ENCODE results near the gene LGALS3BP. TPM values are rescaled to one million over a fixed set of nuclear protein-coding genes. Genes with fewer than 3 reads are reported as not detected.

Gene LGALS3BP
- total RNA-seq, 2 donors from 2014 or later: 44.8 to 48.2 TPM

- no peaks in the 10 kb centered on the region for H3K9me3 Mint-ChIP-seq
- H3K27me3 Mint-ChIP-seq: no peaks in the 10 kb centered on the region
- H3K4me1 Mint-ChIP-seq: peaks cover 4% of the 10 kb centered on the region
- peaks cover 21% of the 10 kb centered on the region for H3K36me3 Mint-ChIP-seq (ENCODE audit: low read depth)
- peak; percentile 57 for ATAC-seq (replicated peaks)
- no peak overlapping the region for H3K27ac Mint-ChIP-seq
- peak overlapping the region; percentile 47 for H3K4me3 Mint-ChIP-seq
Observed at GRCh38 chr17:78986048-78986648, 6.4 kb upstream of the LGALS3BP start.

- no peaks in the 10 kb centered on the region for H3K9me3 Mint-ChIP-seq
- peaks cover 4% of the 10 kb centered on the region for H3K4me1 Mint-ChIP-seq
- ATAC-seq (replicated peaks): no peak
- no peak overlapping the region for H3K4me3 Mint-ChIP-seq
- H3K36me3 Mint-ChIP-seq (ENCODE audit: low read depth): peaks cover 13% of the 10 kb centered on the region
- H3K27ac Mint-ChIP-seq: no peak overlapping the region
- H3K27me3 Mint-ChIP-seq: no peaks in the 10 kb centered on the region
Observed at GRCh38 chr17:78985395-78985794, 5.7 kb upstream of the LGALS3BP start.

- no peaks in the 10 kb centered on the region for H3K9me3 Mint-ChIP-seq
- no peaks in the 10 kb centered on the region for H3K4me1 Mint-ChIP-seq
- H3K4me3 Mint-ChIP-seq: no peak overlapping the region
- ATAC-seq (replicated peaks): no peak
- H3K36me3 Mint-ChIP-seq (ENCODE audit: low read depth): no peaks in the 10 kb centered on the region
- H3K27ac Mint-ChIP-seq: no peak overlapping the region
- H3K27me3 Mint-ChIP-seq: no peaks in the 10 kb centered on the region
Observed at GRCh38 chr17:78981010-78981888, 1.5 kb upstream of the LGALS3BP start.

- Mint-ChIP-seq H3K4me3 (no peak overlapping the region), H3K9me3 (no peaks in the 10 kb centered on the region), H3K4me1 (no peaks in the 10 kb centered on the region), H3K27me3 (no peaks in the 10 kb centered on the region), H3K27ac (peak overlapping the region; percentile 76), H3K36me3 (ENCODE audit: low read depth) (no peaks in the 10 kb centered on the region)
- ATAC-seq (replicated peaks): no peak
Observed at GRCh38 chr17:78980624-78980972, 875 bp upstream of the LGALS3BP start.

GRCh38 chr17:78977997-78978973 lies 1.4 kb downstream of the LGALS3BP start:
- Mint-ChIP-seq H3K36me3 (ENCODE audit: low read depth) (no peaks in the 10 kb centered on the region), H3K4me3 (peak overlapping the region; percentile 69), H3K9me3 (no peaks in the 10 kb centered on the region), H3K4me1 (no peaks in the 10 kb centered on the region), H3K27me3 (no peaks in the 10 kb centered on the region), H3K27ac (peak overlapping the region; percentile 9)
- ATAC-seq (replicated peaks): no peak

- H3K36me3 Mint-ChIP-seq (ENCODE audit: low read depth): no peaks in the 10 kb centered on the region
- no peak for ATAC-seq (replicated peaks)
- H3K4me1 Mint-ChIP-seq: no peaks in the 10 kb centered on the region
- peak overlapping the region; percentile 9 for H3K27ac Mint-ChIP-seq
- H3K4me3 Mint-ChIP-seq: peak overlapping the region; percentile 5
- H3K27me3 Mint-ChIP-seq: no peaks in the 10 kb centered on the region
- H3K9me3 Mint-ChIP-seq: no peaks in the 10 kb centered on the region
Observed at GRCh38 chr17:78977681-78977943, 2.1 kb downstream of the LGALS3BP start.

GRCh38 chr17:78976907-78977680 lies 2.6 kb downstream of the LGALS3BP start:
- Mint-ChIP-seq H3K9me3 (no peaks in the 10 kb centered on the region), H3K4me1 (no peaks in the 10 kb centered on the region), H3K27ac (peak overlapping the region; percentile 9), H3K27me3 (no peaks in the 10 kb centered on the region), H3K4me3 (peak overlapping the region; percentile 5), H3K36me3 (ENCODE audit: low read depth) (no peaks in the 10 kb centered on the region)
- ATAC-seq (replicated peaks): no peak

- ATAC-seq (replicated peaks): no peak
- H3K27me3 Mint-ChIP-seq: no peaks in the 10 kb centered on the region
- H3K27ac Mint-ChIP-seq: no peak overlapping the region
- no peak overlapping the region for H3K4me3 Mint-ChIP-seq
- H3K36me3 Mint-ChIP-seq (ENCODE audit: low read depth): no peaks in the 10 kb centered on the region
- H3K4me1 Mint-ChIP-seq: peaks cover 7% of the 10 kb centered on the region
- no peaks in the 10 kb centered on the region for H3K9me3 Mint-ChIP-seq
Observed at GRCh38 chr17:78974635-78975591, 4.8 kb downstream of the LGALS3BP start.

GRCh38 chr17:78973792-78974520 lies 5.8 kb downstream of the LGALS3BP start:
- Mint-ChIP-seq H3K4me3 (no peak overlapping the region), H3K36me3 (ENCODE audit: low read depth) (no peaks in the 10 kb centered on the region), H3K27me3 (no peaks in the 10 kb centered on the region), H3K4me1 (peaks cover 7% of the 10 kb centered on the region), H3K9me3 (no peaks in the 10 kb centered on the region), H3K27ac (no peak overlapping the region)
- ATAC-seq (replicated peaks): no peak

- Mint-ChIP-seq H3K27me3 (no peaks in the 10 kb centered on the region), H3K4me1 (peaks cover 7% of the 10 kb centered on the region), H3K27ac (no peak overlapping the region), H3K4me3 (no peak overlapping the region), H3K36me3 (ENCODE audit: low read depth) (no peaks in the 10 kb centered on the region), H3K9me3 (no peaks in the 10 kb centered on the region)
- ATAC-seq (replicated peaks): no peak
Observed at GRCh38 chr17:78973196-78973595, 6.5 kb downstream of the LGALS3BP start.

GRCh38 chr17:78972507-78973105 lies 7.1 kb downstream of the LGALS3BP start:
- Mint-ChIP-seq H3K4me3 (no peak overlapping the region), H3K9me3 (no peaks in the 10 kb centered on the region), H3K36me3 (ENCODE audit: low read depth) (no peaks in the 10 kb centered on the region), H3K4me1 (peaks cover 7% of the 10 kb centered on the region), H3K27ac (no peak overlapping the region), H3K27me3 (no peaks in the 10 kb centered on the region)
- ATAC-seq (replicated peaks): no peak

GRCh38 chr17:78971756-78972506 lies 7.8 kb downstream of the LGALS3BP start:
- Mint-ChIP-seq H3K4me3 (no peak overlapping the region), H3K9me3 (no peaks in the 10 kb centered on the region), H3K4me1 (peaks cover 7% of the 10 kb centered on the region), H3K27ac (peak overlapping the region; percentile 11), H3K36me3 (ENCODE audit: low read depth) (no peaks in the 10 kb centered on the region), H3K27me3 (no peaks in the 10 kb centered on the region)
- ATAC-seq (replicated peaks): peak; percentile 2

Data from activated T-helper 17 cell treated with anti-CD3 and anti-CD28 coated beads, Interleukin-2, amount 50 U/mL, for 72 hours (primary cell).